Erythroblast (primary cell): Measurements from ENCODE around the gene SLN.

Experiments used
- GATA1 ChIP-seq: IDR thresholded peaks from 2 replicates; pipeline ENCODE4 v1.6.1; 2011; ENCODE audit warnings: low read depth, mild to moderate bottlenecking, control low read depth, low read length, moderate library complexity
- POLR2A ChIP-seq: IDR thresholded peaks from 2 replicates; pipeline ENCODE4 v1.6.1; 2011; ENCODE audit warnings: mild to moderate bottlenecking, low read length

DNA sequence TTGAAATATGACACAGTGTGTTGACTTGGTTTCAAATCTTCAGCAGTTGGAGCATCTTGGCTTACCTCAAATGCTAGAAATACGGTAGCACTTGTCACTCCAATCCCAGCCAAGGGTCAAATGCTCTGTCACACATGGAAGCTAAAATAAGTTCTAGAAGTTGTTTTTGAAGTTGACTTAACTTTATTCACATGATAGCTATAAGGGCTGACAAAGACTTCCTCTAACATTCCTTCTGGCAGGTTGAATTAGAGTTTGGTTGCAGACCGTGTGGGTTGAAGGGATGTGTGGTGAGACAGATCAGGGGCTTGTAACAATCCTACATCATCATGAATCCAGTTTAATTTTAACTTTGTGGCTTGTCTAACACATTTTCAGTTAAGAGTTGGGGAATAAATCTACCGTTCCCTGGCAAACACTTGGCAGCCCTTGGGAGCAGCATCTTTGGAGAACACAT lies 4.6 kb downstream of the SLN start:
- TF ChIP-seq POLR2A = no peak
- no peak for TF ChIP-seq GATA1
